Urinary bladder (tissue), 2 donors: ENCODE results near the gene GLYATL1B. TPM values are rescaled to one million over a fixed set of nuclear protein-coding genes. Genes with fewer than 3 reads are reported as not detected.

Experiments used
- polyA plus RNA-seq: library from polyadenylated mRNA; stranded (reverse); fragments of 200-250 nt; gene quantifications from one replicate; pipeline ENCODE4 v1.2.3, GENCODE V29; 2013
- total RNA-seq: library from RNA; depleted of rRNA; stranded (reverse); fragments of >200 nt; gene quantifications from one replicate; pipeline ENCODE4 v1.2.3, GENCODE V29; 2014
- donor health status: healthy.

Gene GLYATL1B
- total and polyA plus RNA-seq, 2 donors: not detected

Other genes with a start within 250 kb of the GLYATL1B start
- 3.8 TPM for gene GLYATL2, start 241.6 kb upstream of the GLYATL1B start, total RNA-seq
- gene GLYATL2, start 241.6 kb upstream of the GLYATL1B start, polyA plus RNA-seq: 0.35 TPM
- 0.79 TPM for gene GLYATL1, start 146.8 kb upstream of the GLYATL1B start, total RNA-seq
- 0.41 TPM for gene GLYATL1, start 146.8 kb upstream of the GLYATL1B start, polyA plus RNA-seq
- 25.9 TPM for gene FAM111B, start 20.9 kb downstream of the GLYATL1B start, total RNA-seq
- gene FAM111B, start 20.9 kb downstream of the GLYATL1B start, polyA plus RNA-seq: 0.23 TPM
- 93.6 TPM for gene FAM111A, start 56.5 kb downstream of the GLYATL1B start, total RNA-seq
- gene FAM111A, start 56.5 kb downstream of the GLYATL1B start, polyA plus RNA-seq: 12.4 TPM
- gene DTX4, start 85.8 kb downstream of the GLYATL1B start, total RNA-seq: 24.0 TPM
- gene DTX4, start 85.8 kb downstream of the GLYATL1B start, polyA plus RNA-seq: 14.8 TPM
- 13.7 TPM for gene MPEG1, start 126.6 kb downstream of the GLYATL1B start, total RNA-seq
- 12.8 TPM for gene MPEG1, start 126.6 kb downstream of the GLYATL1B start, polyA plus RNA-seq